OCI-LY7 (cell line): ENCODE measurements around the gene PTHLH.

ENCODE experiments used
- CTCF ChIP-seq: fragments of 200-600 bp; sonication (generic); conservative IDR thresholded peaks from 2 replicates; pipeline ENCODE4 v1.5.1; 2014; ENCODE audit warnings: mild to moderate bottlenecking, antibody characterized with exemption, low read length, moderate library complexity, mixed read lengths
- EZH2phosphoT487 ChIP-seq: fragments of 200-600 bp; sonication (generic); IDR thresholded peaks from 2 replicates; pipeline ENCODE4 v1.6.1; 2018; ENCODE audit warnings: low read depth, borderline replicate concordance, mild to moderate bottlenecking, mixed run types, antibody characterized with exemption, low read length, moderate library complexity, mixed read lengths

GRCh38 chr12:27969624-27970400 is 2.7 kb downstream of the PTHLH start:
- TF ChIP-seq CTCF (no peak), EZH2phosphoT487 (no peak)
